GM12872 (cell line): Measurements from ENCODE around the gene PRKCD.

Source experiments
- TF ChIP-seq, protein P1 (sequence below): IDR thresholded peaks from 3 replicates; pipeline ENCODE4 v1.5.1; 2011; ENCODE audit warnings: low read depth, mild to moderate bottlenecking, low read length, moderate library complexity; ENCODE audit not compliant: insufficient read depth

PRKCD gene

DNA sequence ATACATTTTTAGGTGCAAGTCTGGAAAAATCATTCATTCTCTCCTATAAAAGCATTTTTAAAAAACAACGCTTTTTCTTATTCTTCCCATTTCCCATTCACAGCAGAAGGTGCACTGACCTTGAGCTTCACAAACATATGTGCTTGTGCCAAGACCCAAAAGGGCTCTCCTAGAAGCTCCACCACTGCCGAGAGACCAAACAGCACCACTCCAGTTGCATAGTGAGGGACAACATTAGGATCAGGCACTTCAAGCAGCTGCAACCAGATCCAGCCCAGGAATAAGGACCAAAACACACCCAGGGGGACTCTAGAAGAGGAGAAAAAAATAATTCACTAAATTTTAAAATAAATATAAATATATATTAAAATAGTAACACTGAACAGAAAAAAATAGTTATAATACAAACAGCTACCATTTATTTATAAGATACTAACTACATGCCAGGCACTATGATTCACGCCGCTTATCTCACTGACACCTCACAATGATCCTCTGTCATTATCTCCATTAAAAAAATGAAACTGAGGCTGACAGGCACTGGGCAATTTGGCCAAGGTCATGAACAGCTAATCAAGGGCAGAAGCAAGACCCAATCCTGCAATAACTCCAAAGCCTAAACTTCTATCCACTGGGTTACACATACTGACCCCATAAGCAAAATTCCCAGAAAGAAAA lies 38.6 kb upstream of the PRKCD start:
- TF ChIP-seq, protein P1, sequence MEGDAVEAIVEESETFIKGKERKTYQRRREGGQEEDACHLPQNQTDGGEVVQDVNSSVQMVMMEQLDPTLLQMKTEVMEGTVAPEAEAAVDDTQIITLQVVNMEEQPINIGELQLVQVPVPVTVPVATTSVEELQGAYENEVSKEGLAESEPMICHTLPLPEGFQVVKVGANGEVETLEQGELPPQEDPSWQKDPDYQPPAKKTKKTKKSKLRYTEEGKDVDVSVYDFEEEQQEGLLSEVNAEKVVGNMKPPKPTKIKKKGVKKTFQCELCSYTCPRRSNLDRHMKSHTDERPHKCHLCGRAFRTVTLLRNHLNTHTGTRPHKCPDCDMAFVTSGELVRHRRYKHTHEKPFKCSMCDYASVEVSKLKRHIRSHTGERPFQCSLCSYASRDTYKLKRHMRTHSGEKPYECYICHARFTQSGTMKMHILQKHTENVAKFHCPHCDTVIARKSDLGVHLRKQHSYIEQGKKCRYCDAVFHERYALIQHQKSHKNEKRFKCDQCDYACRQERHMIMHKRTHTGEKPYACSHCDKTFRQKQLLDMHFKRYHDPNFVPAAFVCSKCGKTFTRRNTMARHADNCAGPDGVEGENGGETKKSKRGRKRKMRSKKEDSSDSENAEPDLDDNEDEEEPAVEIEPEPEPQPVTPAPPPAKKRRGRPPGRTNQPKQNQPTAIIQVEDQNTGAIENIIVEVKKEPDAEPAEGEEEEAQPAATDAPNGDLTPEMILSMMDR = no peak

DNA sequence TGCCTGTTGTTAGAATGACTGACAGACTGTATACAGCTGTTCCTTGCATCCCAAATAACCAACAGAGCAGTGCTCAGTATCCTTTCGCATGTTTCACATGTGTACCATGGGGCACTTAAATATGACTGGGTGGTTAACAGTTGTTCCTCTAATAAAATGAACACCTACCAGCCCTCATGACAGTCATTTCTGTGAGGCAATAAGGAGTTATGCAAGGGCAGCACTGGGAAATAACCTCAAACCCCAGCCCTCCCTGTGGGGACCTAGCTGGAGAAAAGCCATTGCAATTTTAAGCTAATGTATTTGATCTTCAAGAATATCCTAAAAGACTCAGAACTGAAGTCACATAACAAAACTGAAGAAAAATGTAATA lies 38.1 kb upstream of the PRKCD start:
- TF ChIP-seq, protein P1 = no peak

DNA sequence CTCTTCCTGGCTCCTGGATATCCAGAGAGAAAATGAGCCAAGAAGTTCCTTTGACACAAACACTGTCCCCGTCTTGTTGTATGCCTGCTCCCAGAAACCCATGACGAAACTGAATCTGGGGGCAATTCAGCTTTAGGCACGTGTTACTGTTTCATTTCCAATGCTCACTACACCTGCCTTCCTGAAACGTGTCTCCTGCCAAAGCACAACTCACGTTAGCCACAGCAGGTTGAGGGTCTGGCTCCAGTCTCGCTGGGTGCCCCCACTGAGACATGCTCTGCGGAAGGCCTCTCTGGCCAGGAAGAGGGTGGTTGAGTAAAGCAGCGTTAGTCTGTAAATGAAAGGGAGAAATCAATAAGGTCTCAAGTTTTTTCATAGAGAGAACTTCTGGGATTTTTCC lies 37.5 kb upstream of the PRKCD start:
- TF ChIP-seq, protein P1 = no peak

DNA sequence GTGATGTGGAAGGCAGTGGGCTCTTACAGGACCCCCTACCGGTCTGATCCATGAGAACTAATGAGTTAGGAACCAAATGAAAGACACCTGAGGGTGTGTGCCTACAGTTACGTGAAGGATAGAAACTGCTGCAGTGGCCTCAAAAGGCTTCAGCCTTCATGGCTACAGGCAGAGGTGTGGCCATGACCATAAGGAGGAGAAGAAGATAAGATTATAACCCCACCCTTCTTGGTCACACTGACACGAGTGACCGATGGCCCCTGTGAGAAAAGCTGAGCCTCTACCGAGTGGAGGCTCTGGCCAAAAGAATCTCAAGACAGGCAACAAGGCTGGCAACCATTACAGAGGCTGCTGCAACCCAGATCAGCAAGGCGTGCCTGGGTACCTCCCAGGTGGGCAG lies 37.1 kb upstream of the PRKCD start:
- TF ChIP-seq, protein P1 = no peak

DNA sequence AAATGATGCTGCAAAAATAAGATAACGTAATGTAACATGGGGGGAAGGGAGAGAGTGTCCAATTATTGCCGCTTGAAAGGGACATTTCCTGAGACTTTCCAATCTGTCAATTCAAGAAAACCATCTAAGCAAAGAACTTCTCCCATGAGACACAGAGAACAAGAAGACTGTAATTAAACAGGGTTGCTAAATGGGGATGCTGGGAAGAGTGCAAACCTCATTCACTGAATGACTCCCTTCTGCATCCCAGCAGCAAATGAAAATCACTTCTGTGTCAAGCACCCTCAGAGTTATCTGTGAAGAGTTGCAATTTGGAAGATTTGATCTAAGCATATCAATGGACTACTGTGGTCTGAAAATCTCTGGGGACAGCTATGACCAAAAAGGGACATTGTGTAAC lies 34.4 kb upstream of the PRKCD start:
- TF ChIP-seq, protein P1 = no peak

DNA sequence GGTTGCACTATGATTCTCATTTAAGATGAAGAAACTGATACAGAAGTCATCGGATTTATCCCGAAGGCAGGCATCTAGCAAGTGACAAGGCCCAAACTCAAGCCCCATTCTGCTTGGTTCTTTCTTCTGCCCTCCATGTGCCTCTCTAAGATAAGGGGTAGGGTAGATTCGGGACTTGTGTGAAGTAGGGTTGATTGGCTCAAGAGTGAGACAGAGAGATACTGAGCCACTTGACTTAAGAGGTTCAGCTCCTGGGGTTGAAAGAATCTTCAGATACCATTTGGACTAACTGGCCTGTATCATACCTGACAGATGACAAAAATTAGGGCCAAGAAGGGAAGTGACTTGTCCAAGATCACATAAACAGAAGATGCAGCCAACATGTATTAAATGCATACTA lies 31.7 kb upstream of the PRKCD start:
- TF ChIP-seq, protein P1 = no peak

DNA sequence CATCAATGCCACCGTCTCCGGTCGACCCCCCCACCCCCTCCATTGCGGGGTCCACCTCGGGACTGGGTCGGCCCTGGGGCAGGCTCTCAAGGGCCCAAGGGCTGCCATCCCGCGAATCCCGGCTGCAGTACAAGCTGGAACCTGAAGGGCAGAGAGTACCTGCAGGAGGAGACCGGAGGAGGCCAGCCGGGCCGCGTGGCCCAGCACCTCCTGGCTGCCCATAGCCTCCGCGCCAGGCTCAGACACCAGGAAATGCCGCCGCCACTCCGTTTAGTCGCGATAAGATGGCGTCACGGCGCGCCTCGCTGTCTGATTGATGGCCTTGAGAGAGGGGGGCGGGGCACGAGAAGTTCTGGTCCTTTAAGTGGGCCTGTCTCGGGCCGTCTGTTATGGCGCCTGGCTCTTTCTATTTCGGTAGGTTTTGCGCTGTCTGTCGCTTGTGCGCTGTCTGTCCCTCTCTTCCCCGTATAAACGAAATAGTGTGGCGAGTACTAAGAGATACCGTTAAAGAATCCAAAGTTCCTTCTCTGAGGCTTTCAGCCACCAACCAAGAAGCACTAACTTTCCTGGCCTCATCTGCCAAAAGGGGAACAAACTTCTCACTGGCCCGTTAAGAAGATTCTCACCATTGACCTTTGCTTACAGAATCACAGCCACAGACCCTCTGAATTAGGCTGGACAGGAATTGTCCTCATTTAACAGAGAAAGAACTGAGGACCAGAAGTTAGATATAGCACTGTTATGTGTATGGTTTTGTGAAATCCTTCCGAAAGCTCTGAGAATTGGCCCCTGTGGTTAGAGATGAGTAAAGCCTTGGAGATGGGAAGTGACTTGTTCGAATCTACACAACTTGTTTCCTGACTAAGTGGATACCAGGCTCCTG lies 30.6 kb upstream of the PRKCD start, which contains the start of gene RFT1:
RFT1 (minus strand) TSS at position 257 of the 883 bp plus-strand sequence; CDS start at position 222, 35 bp downstream.
- TF ChIP-seq, protein P1 = no peak
